ENCODE data around the gene FAM89A.
"Not testable (repeated sequence)": the region's sequence is repeated elsewhere in the genome, so short reads cannot be mapped to it uniquely, and the experiment has no call there.

The FAM89A gene

GRCh38 chr1:231022543-231022942 lies 17.5 kb downstream of the FAM89A start:
- H3K36me3 ChIP-seq (ENCODE audit: control insufficient read depth in 2 of 2, insufficient read depth in 2 of 2, low read length in 2 of 2); H3K4me3 ChIP-seq (ENCODE audit: low read length in 2 of 2); H3K27me3 ChIP-seq (ENCODE audit: control insufficient read depth in 2 of 2, insufficient read depth in 2 of 2, low read length in 2 of 2); H3K4me1 ChIP-seq (ENCODE audit: control insufficient read depth in 2 of 2, insufficient read depth in 2 of 2, low read length in 2 of 2); H3K27ac ChIP-seq (ENCODE audit: low read depth in 2 of 2, low read length in 2 of 2); H3K9ac ChIP-seq (ENCODE audit: low read depth in 1 of 2, low read length in 2 of 2); H3K9me3 ChIP-seq (ENCODE audit: control insufficient read depth in 2 of 2, low read length in 2 of 2): not testable (repeated sequence)

- Histone ChIP-seq H3K4me3 (ENCODE audit: low read length in 2 of 2) (no peak overlapping the region), H3K9ac (ENCODE audit: low read depth in 1 of 2, low read length in 2 of 2) (no peak overlapping the region), H3K9me3 (ENCODE audit: control insufficient read depth in 2 of 2, low read length in 2 of 2) (no peaks in the 10 kb centered on the region), H3K4me1 (ENCODE audit: control insufficient read depth in 2 of 2, insufficient read depth in 2 of 2, low read length in 2 of 2) (no peaks in the 10 kb centered on the region), H3K27me3 (ENCODE audit: control insufficient read depth in 2 of 2, insufficient read depth in 2 of 2, low read length in 2 of 2) (no peaks in the 10 kb centered on the region), H3K27ac (ENCODE audit: low read depth in 2 of 2, low read length in 2 of 2) (no peak overlapping the region), H3K36me3 (ENCODE audit: control insufficient read depth in 2 of 2, insufficient read depth in 2 of 2, low read length in 2 of 2) (no peaks in the 10 kb centered on the region)
Observed at GRCh38 chr1:231021540-231022031, 18.5 kb downstream of the FAM89A start.

GRCh38 chr1:231020816-231021215 lies 19.2 kb downstream of the FAM89A start:
- H3K27ac ChIP-seq (ENCODE audit: low read depth in 2 of 2, low read length in 2 of 2), result peak overlapping the region; percentile 20 to 43
- no peaks in the 10 kb centered on the region for H3K27me3 ChIP-seq (ENCODE audit: control insufficient read depth in 2 of 2, insufficient read depth in 2 of 2, low read length in 2 of 2)
- no peaks in the 10 kb centered on the region for H3K36me3 ChIP-seq (ENCODE audit: control insufficient read depth in 2 of 2, insufficient read depth in 2 of 2, low read length in 2 of 2)
- H3K9me3 ChIP-seq (ENCODE audit: control insufficient read depth in 2 of 2, low read length in 2 of 2), result no peaks in the 10 kb centered on the region
- H3K9ac ChIP-seq (ENCODE audit: low read depth in 1 of 2, low read length in 2 of 2), result no peak overlapping the region
- H3K4me1 ChIP-seq (ENCODE audit: control insufficient read depth in 2 of 2, insufficient read depth in 2 of 2, low read length in 2 of 2), result no peaks in the 10 kb centered on the region
- H3K4me3 ChIP-seq (ENCODE audit: low read length in 2 of 2), result no peak overlapping the region

- Histone ChIP-seq H3K4me1 (ENCODE audit: control insufficient read depth in 2 of 2, insufficient read depth in 2 of 2, low read length in 2 of 2) (no peaks in the 10 kb centered on the region), H3K36me3 (ENCODE audit: control insufficient read depth in 2 of 2, insufficient read depth in 2 of 2, low read length in 2 of 2) (no peaks in the 10 kb centered on the region), H3K27me3 (ENCODE audit: control insufficient read depth in 2 of 2, insufficient read depth in 2 of 2, low read length in 2 of 2) (no peaks in the 10 kb centered on the region), H3K9ac (ENCODE audit: low read depth in 1 of 2, low read length in 2 of 2) (no peak overlapping the region), H3K4me3 (ENCODE audit: low read length in 2 of 2) (no peak overlapping the region), H3K9me3 (ENCODE audit: control insufficient read depth in 2 of 2, low read length in 2 of 2) (no peaks in the 10 kb centered on the region), H3K27ac (ENCODE audit: low read depth in 2 of 2, low read length in 2 of 2) (peak overlapping the region; percentile 20 to 43)
Observed at GRCh38 chr1:231020139-231020601, 19.9 kb downstream of the FAM89A start.

- H3K4me1 ChIP-seq (ENCODE audit: control insufficient read depth in 2 of 2, insufficient read depth in 2 of 2, low read length in 2 of 2), result no peaks in the 10 kb centered on the region
- no peak overlapping the region for H3K9ac ChIP-seq (ENCODE audit: low read depth in 1 of 2, low read length in 2 of 2)
- no peak overlapping the region for H3K4me3 ChIP-seq (ENCODE audit: low read length in 2 of 2)
- H3K27ac ChIP-seq (ENCODE audit: low read depth in 2 of 2, low read length in 2 of 2), result no peak overlapping the region
- H3K36me3 ChIP-seq (ENCODE audit: control insufficient read depth in 2 of 2, insufficient read depth in 2 of 2, low read length in 2 of 2), result no peaks in the 10 kb centered on the region
- no peaks in the 10 kb centered on the region for H3K27me3 ChIP-seq (ENCODE audit: control insufficient read depth in 2 of 2, insufficient read depth in 2 of 2, low read length in 2 of 2)
- no peaks in the 10 kb centered on the region for H3K9me3 ChIP-seq (ENCODE audit: control insufficient read depth in 2 of 2, low read length in 2 of 2)
Observed at GRCh38 chr1:231019711-231020110, 20.3 kb downstream of the FAM89A start.

- Histone ChIP-seq H3K36me3 (ENCODE audit: control insufficient read depth in 2 of 2, insufficient read depth in 2 of 2, low read length in 2 of 2) (no peaks in the 10 kb centered on the region), H3K4me1 (ENCODE audit: control insufficient read depth in 2 of 2, insufficient read depth in 2 of 2, low read length in 2 of 2) (no peaks in the 10 kb centered on the region), H3K9me3 (ENCODE audit: control insufficient read depth in 2 of 2, low read length in 2 of 2) (no peaks in the 10 kb centered on the region), H3K9ac (ENCODE audit: low read depth in 1 of 2, low read length in 2 of 2) (no peak overlapping the region), H3K4me3 (ENCODE audit: low read length in 2 of 2) (no peak overlapping the region), H3K27me3 (ENCODE audit: control insufficient read depth in 2 of 2, insufficient read depth in 2 of 2, low read length in 2 of 2) (no peaks in the 10 kb centered on the region), H3K27ac (ENCODE audit: low read depth in 2 of 2, low read length in 2 of 2) (no peak overlapping the region)
Observed at GRCh38 chr1:231016966-231017365, 23.1 kb downstream of the FAM89A start.

- no peaks in the 10 kb centered on the region for H3K27me3 ChIP-seq (ENCODE audit: control insufficient read depth in 2 of 2, insufficient read depth in 2 of 2, low read length in 2 of 2)
- no peaks in the 10 kb centered on the region for H3K9me3 ChIP-seq (ENCODE audit: control insufficient read depth in 2 of 2, low read length in 2 of 2)
- no peak overlapping the region for H3K9ac ChIP-seq (ENCODE audit: low read depth in 1 of 2, low read length in 2 of 2)
- H3K36me3 ChIP-seq (ENCODE audit: control insufficient read depth in 2 of 2, insufficient read depth in 2 of 2, low read length in 2 of 2), result no peaks in the 10 kb centered on the region
- H3K4me1 ChIP-seq (ENCODE audit: control insufficient read depth in 2 of 2, insufficient read depth in 2 of 2, low read length in 2 of 2), result no peaks in the 10 kb centered on the region
- H3K27ac ChIP-seq (ENCODE audit: low read depth in 2 of 2, low read length in 2 of 2), result no peak overlapping the region
- no peak overlapping the region for H3K4me3 ChIP-seq (ENCODE audit: low read length in 2 of 2)
Observed at GRCh38 chr1:231016234-231016633, 23.8 kb downstream of the FAM89A start.

- H3K4me1 ChIP-seq (ENCODE audit: control insufficient read depth in 2 of 2, insufficient read depth in 2 of 2, low read length in 2 of 2), result no peaks in the 10 kb centered on the region
- H3K4me3 ChIP-seq (ENCODE audit: low read length in 2 of 2), result no peak overlapping the region
- no peak overlapping the region for H3K9ac ChIP-seq (ENCODE audit: low read depth in 1 of 2, low read length in 2 of 2)
- no peaks in the 10 kb centered on the region for H3K36me3 ChIP-seq (ENCODE audit: control insufficient read depth in 2 of 2, insufficient read depth in 2 of 2, low read length in 2 of 2)
- H3K27me3 ChIP-seq (ENCODE audit: control insufficient read depth in 2 of 2, insufficient read depth in 2 of 2, low read length in 2 of 2), result no peaks in the 10 kb centered on the region
- H3K9me3 ChIP-seq (ENCODE audit: control insufficient read depth in 2 of 2, low read length in 2 of 2), result no peaks in the 10 kb centered on the region
- no peak overlapping the region for H3K27ac ChIP-seq (ENCODE audit: low read depth in 2 of 2, low read length in 2 of 2)
Observed at GRCh38 chr1:231013391-231014015, 26.6 kb downstream of the FAM89A start.

- Histone ChIP-seq H3K4me3 (ENCODE audit: low read length in 2 of 2) (no peak overlapping the region), H3K9ac (ENCODE audit: low read depth in 1 of 2, low read length in 2 of 2) (no peak overlapping the region), H3K27ac (ENCODE audit: low read depth in 2 of 2, low read length in 2 of 2) (no peak overlapping the region), H3K9me3 (ENCODE audit: control insufficient read depth in 2 of 2, low read length in 2 of 2) (no peaks in the 10 kb centered on the region), H3K36me3 (ENCODE audit: control insufficient read depth in 2 of 2, insufficient read depth in 2 of 2, low read length in 2 of 2) (no peaks in the 10 kb centered on the region), H3K4me1 (ENCODE audit: control insufficient read depth in 2 of 2, insufficient read depth in 2 of 2, low read length in 2 of 2) (no peaks in the 10 kb centered on the region), H3K27me3 (ENCODE audit: control insufficient read depth in 2 of 2, insufficient read depth in 2 of 2, low read length in 2 of 2) (no peaks in the 10 kb centered on the region)
Observed at GRCh38 chr1:231011963-231012362, 28.1 kb downstream of the FAM89A start.

GRCh38 chr1:231011360-231011759 lies 28.7 kb downstream of the FAM89A start:
- Histone ChIP-seq H3K4me1 (ENCODE audit: control insufficient read depth in 2 of 2, insufficient read depth in 2 of 2, low read length in 2 of 2) (no peaks in the 10 kb centered on the region), H3K9me3 (ENCODE audit: control insufficient read depth in 2 of 2, low read length in 2 of 2) (no peaks in the 10 kb centered on the region)

More at GRCh38 chr1:231011360-231011759, 28.7 kb downstream of the FAM89A start:
- no peaks in the 10 kb centered on the region for H3K27me3 ChIP-seq (ENCODE audit: control insufficient read depth in 2 of 2, insufficient read depth in 2 of 2, low read length in 2 of 2)
- no peaks in the 10 kb centered on the region for H3K36me3 ChIP-seq (ENCODE audit: control insufficient read depth in 2 of 2, insufficient read depth in 2 of 2, low read length in 2 of 2)
- no peak overlapping the region for H3K27ac ChIP-seq (ENCODE audit: low read depth in 2 of 2, low read length in 2 of 2)
- no peak overlapping the region for H3K4me3 ChIP-seq (ENCODE audit: low read length in 2 of 2)
- H3K9ac ChIP-seq (ENCODE audit: low read depth in 1 of 2, low read length in 2 of 2), result no peak overlapping the region
